K562 (cell line): ENCODE data around the gene NEURL4. TPM values are rescaled to one million over a fixed set of nuclear protein-coding genes. Genes with fewer than 3 reads are reported as not detected.

Source experiments
- ATAC-seq: fragments of 200-7000 bp; cut with Tn5 transposase; 3 replicates; pipeline ENCODE4 v1.9.1; 2020; ENCODE audit warnings: moderate library complexity
- BruUV-seq: library from RNA; stranded (reverse); fragments of 400-500 nt; replicated peaks from 2 replicates; lab custom pipeline; 2021; lab: Mats Ljungman, UMichigan
- CTCF ChIA-PET: fragments of 300-600 bp; formaldehyde crosslinking; extraction: SDS; loops from one replicate; lab custom pipeline; 2021; ENCODE audit warnings: low intra/inter-chr PET ratio; lab: Yijun Ruan, JAX
- POLR2A ChIA-PET: fragments of 300-600, 350-650 bp; sonication (Branson Sonifier 250); formaldehyde crosslinking; extraction: SDS; loops from one replicate; lab custom pipeline; 2021; ENCODE audit warnings: antibody characterized with exemption, inconsistent platforms; lab: Yijun Ruan, JAX
- DNase-seq, 4 experiments: peaks; one replicate each; pipeline versions ENCODE4 v3.0.0 to v3.0.0-alpha.2; 2011 to 2018; ENCODE audit warnings: low spot score in 3 of 4, mixed read lengths in 3 of 4; ENCODE audit errors: extremely low read depth in 1 of 4
- FAIRE-seq: peaks from 2 replicates; lab custom pipeline; 2011; peaks lifted over from hg19 to GRCh38; lab: Jason Lieb, UNC
- H2AFZ ChIP-seq: 2 replicates; pipeline ENCODE4 v1.6.0; 2011; ENCODE audit warnings: low read depth, low read length, control low read depth, inconsistent platforms
- H3K27ac ChIP-seq: fragments of 200-600 bp; 3 replicates; pipeline ENCODE4 v1.8.0; 2011; ENCODE audit warnings: low read depth, mild to moderate bottlenecking, control low read depth, inconsistent platforms, low read length, moderate library complexity, mixed read lengths; ENCODE audit errors: extremely low read depth
- H3K27me3 ChIP-seq, 2 experiments: fragments of 300-600 bp in 1 of 2; 2 replicates in 1 of 2; 3 replicates in 1 of 2; pipeline versions ENCODE4 v1.6.0 to v1.8.0; 2011; ENCODE audit warnings: inconsistent platforms in 2 of 2, low read length in 2 of 2, mild to moderate bottlenecking in 1 of 2, mixed read lengths in 1 of 2, moderate library complexity in 1 of 2; ENCODE audit not compliant: control insufficient read depth in 2 of 2, insufficient read depth in 2 of 2
- H3K36me3 ChIP-seq: fragments of 300-600 bp; 3 replicates; pipeline ENCODE4 v1.8.0; 2011; ENCODE audit warnings: mild to moderate bottlenecking, low read length, inconsistent platforms; ENCODE audit not compliant: control insufficient read depth, insufficient read depth
- H3K4me1 ChIP-seq, 2 experiments: fragments of 200-600 bp in 1 of 2; replicated peaks in 1 of 2; 2 replicates in 1 of 2; 3 replicates in 1 of 2; pipeline versions ENCODE4 v1.5.1 to v1.8.0; 2011; ENCODE audit warnings: inconsistent platforms in 2 of 2, low read length in 2 of 2, mild to moderate bottlenecking in 1 of 2, mixed read lengths in 1 of 2, moderate library complexity in 1 of 2; ENCODE audit not compliant: control insufficient read depth in 2 of 2, insufficient read depth in 2 of 2
- H3K4me2 ChIP-seq: 2 replicates; pipeline ENCODE4 v1.6.1; 2011; ENCODE audit warnings: low read length, control low read depth, inconsistent platforms, mixed read lengths; ENCODE audit not compliant: insufficient read depth
- H3K4me3 ChIP-seq: fragments of 200-600 bp; sonication (generic), shearing (Covaris generic); 2 replicates; pipeline ENCODE4 v1.5.1; 2016; ENCODE audit warnings: control low read depth, inconsistent platforms
- H3K79me2 ChIP-seq: fragments of 200-600 bp; 3 replicates; pipeline ENCODE4 v1.8.0; 2011; ENCODE audit warnings: low read length, inconsistent platforms; ENCODE audit not compliant: control insufficient read depth, insufficient read depth
- H3K9ac ChIP-seq, 2 experiments: 2 replicates each; pipeline versions ENCODE4 v1.6.0 to v1.6.1; 2011; ENCODE audit warnings: low read depth in 2 of 2, low read length in 2 of 2, control low read depth in 1 of 2, inconsistent platforms in 1 of 2, mild to moderate bottlenecking in 1 of 2, mixed read lengths in 1 of 2; ENCODE audit not compliant: insufficient read depth in 1 of 2
- H3K9me1 ChIP-seq: one replicate; pipeline ENCODE4 v1.6.0; 2011; ENCODE audit warnings: inconsistent platforms, mild to moderate bottlenecking, low read length, moderate library complexity; ENCODE audit not compliant: control insufficient read depth, insufficient read depth
- H3K9me3 ChIP-seq: replicated peaks from 2 replicates; pipeline ENCODE4 v1.5.1; 2011; ENCODE audit warnings: low read depth, low read length, inconsistent platforms; ENCODE audit not compliant: control insufficient read depth, insufficient read depth
- H4K20me1 ChIP-seq: replicated peaks from 2 replicates; pipeline ENCODE4 v1.6.1; 2011; ENCODE audit warnings: low read length, inconsistent platforms, mixed read lengths; ENCODE audit not compliant: control insufficient read depth, insufficient read depth
- BCL6 ChIP-seq: fragments of 250-450 bp; sonication (Bioruptor Pico); IDR thresholded peaks from 2 replicates; pipeline ENCODE4 v1.4.0; 2020
- CBX8 ChIP-seq: fragments of 200-600 bp; sonication (generic); IDR thresholded peaks from 2 replicates; pipeline ENCODE4 v1.6.1; 2012; ENCODE audit warnings: borderline replicate concordance, mixed run types, low read depth, mild to moderate bottlenecking, moderate library complexity, mixed read lengths, low read length, control low read depth, inconsistent platforms; ENCODE audit not compliant: poor library complexity, severe bottlenecking; ENCODE audit errors: extremely low read depth
- EP400 ChIP-seq: fragments of 450-650 bp; IDR thresholded peaks from 2 replicates; pipeline ENCODE4 v1.6.1; 2017; ENCODE audit warnings: antibody characterized with exemption, mild to moderate bottlenecking, moderate library complexity
- EZH2 ChIP-seq: IDR thresholded peaks from 2 replicates; pipeline ENCODE4 v1.6.1; 2012; ENCODE audit warnings: low read depth, mild to moderate bottlenecking, inconsistent platforms, low read length, borderline replicate concordance
- MTA3 ChIP-seq: fragments of 450-650 bp; formaldehyde crosslinking; IDR thresholded peaks from 2 replicates; pipeline ENCODE4 v1.6.1; 2017; ENCODE audit warnings: mild to moderate bottlenecking, borderline replicate concordance
- RERE ChIP-seq: sonication (generic); formaldehyde crosslinking; IDR thresholded peaks from 2 replicates; pipeline ENCODE4 v1.8.0; 2023; ENCODE audit warnings: missing genetic modification reagents, mild to moderate bottlenecking, borderline replicate concordance
- SMARCE1 ChIP-seq: fragments of 450-650 bp; IDR thresholded peaks from 2 replicates; pipeline ENCODE4 v1.7.1; 2016; ENCODE audit warnings: mild to moderate bottlenecking
- TEAD4 ChIP-seq, 2 experiments: sonication (generic) in 1 of 2; formaldehyde crosslinking in 1 of 2; IDR thresholded peaks; 2 replicates each; pipeline versions ENCODE4 v1.6.1 to v1.8.0; 2012 to 2022; ENCODE audit warnings: borderline replicate concordance in 1 of 2, inconsistent platforms in 1 of 2, low read length in 1 of 2, mild to moderate bottlenecking in 1 of 2, missing genetic modification reagents in 1 of 2
- TFAP4 ChIP-seq: sonication (generic); formaldehyde crosslinking; IDR thresholded peaks from 2 replicates; pipeline ENCODE4 v1.8.0; 2022; ENCODE audit warnings: missing genetic modification reagents, mild to moderate bottlenecking, moderate library complexity, borderline replicate concordance
- ZNF395 ChIP-seq: fragments of 200-800 bp; sonication (Bioruptor generic); IDR thresholded peaks from 2 replicates; pipeline ENCODE4 v1.6.1; 2017; ENCODE audit warnings: missing genetic modification characterization, missing compliant biosample characterization
- ZNF668 ChIP-seq: fragments of 250-450 bp; sonication (Bioruptor Pico); IDR thresholded peaks from 2 replicates; pipeline ENCODE4 v1.8.0; 2022; ENCODE audit warnings: mild to moderate bottlenecking, inconsistent platforms
- WGBS: fragments of 100-300 bp; shearing (Covaris generic); methylation state at CpG from one replicate; pipeline ENCODE4 v1.1.6; 2016; ENCODE audit warnings: low coverage, mixed read lengths; ENCODE audit not compliant: insufficient coverage; ENCODE audit errors: missing lambda C conversion rate; 5-methylcytosine and 5-hydroxymethylcytosine counted together
- in situ Hi-C: fragments of 300-500 bp; cut with MboI; formaldehyde crosslinking; loops from 4 replicates; pipeline ENCODE4 v1.15.0; 2018; ENCODE audit warnings: inconsistent platforms, mixed read lengths
- intact Hi-C: fragments of 100-400 bp; cut with micrococcal nuclease; formaldehyde crosslinking; loops from 2 replicates; pipeline ENCODE4 v1.14.2; 2022
- polyA plus RNA-seq, 8 experiments: library from polyadenylated mRNA; depleted of rRNA in 4 of 8; stranded (reverse) in 5 of 8; unstranded in 3 of 8; fragments of >200 nt; fragmentation: Nextera tagmentation in 2 of 8; fragmentation: Illumina TruSeq in 1 of 8; extraction: Ambion mirVana in 2 of 8; extraction: Trizol in 1 of 8; gene quantifications; 2 replicates each; pipeline versions ENCODE4 v1.2.1 to v1.2.3, GENCODE V29; 2011 to 2014; ENCODE audit warnings: inconsistent platforms in 1 of 8, missing spikeins in 1 of 8
- total RNA-seq, 7 experiments: library from RNA; depleted of rRNA in 6 of 7; stranded (reverse); fragments of >200 nt in 6 of 7; fragmentation: Illumina TruSeq in 2 of 7; extraction: Trizol in 2 of 7; gene quantifications; 2 replicates each; pipeline versions ENCODE4 v1.2.1 to v1.2.3, GENCODE V29; 2011 to 2021; ENCODE audit warnings: low replicate concordance in 1 of 7

NEURL4 gene
- total and polyA plus RNA-seq, 9 of the 15 experiments (the other 6 are each of a cell fraction or from before 2014, with no cell fraction given): 0.08 to 37.4 (median 11.5) TPM

GRCh38 chr17:7321466-7321865 is 7.7 kb downstream of the NEURL4 start:
- FAIRE-seq (no peak), DNase-seq (no peak), ATAC-seq (no peak)
- in situ Hi-C loops (no loop called here), intact Hi-C loops (no loop called here)
- no peaks in the 10 kb centered on the region for H3K9me1 ChIP-seq
- no peak overlapping the region for H3K9ac ChIP-seq
- ChIA-PET POLR2A (no interaction called here), CTCF (no interaction called here)
- peaks cover 85% of the 10 kb centered on the region; the same call in 2 of the 3 replicates for H3K36me3 ChIP-seq
- H3K4me3 ChIP-seq: no peak overlapping the region
- H3K4me2 ChIP-seq: no peak overlapping the region
- H3K9me3 ChIP-seq: no peaks in the 10 kb centered on the region
- H3K27ac ChIP-seq: no peak overlapping the region
- H2AFZ ChIP-seq: no peak overlapping the region
- 98% methylated on average over 6 of the region's 15 CpGs for WGBS
- peaks cover 0 to 11% of the 10 kb centered on the region in 2 experiments; a peak in 1 of 5 replicates for H3K4me1 ChIP-seq
- no TSS peak for BruUV-seq
- H3K79me2 ChIP-seq: no peaks in the 10 kb centered on the region
- H3K27me3 ChIP-seq: no peaks in the 10 kb centered on the region
- H4K20me1 ChIP-seq: no peaks in the 10 kb centered on the region
- no peak for TF ChIP-seq BCL6 (CRISPR knock-in tag)
- TF ChIP-seq ZNF395 (CRISPR knock-in tag): no peak
- TF ChIP-seq TFAP4 (CRISPR knock-in tag): no peak
- TF ChIP-seq MTA3: no peak
- TF ChIP-seq CBX8: no peak
- no peak for TF ChIP-seq ZNF668 (CRISPR knock-in tag)
- no peak for TF ChIP-seq EP400
- TF ChIP-seq TEAD4 (IDR thresholded peaks at IDR 0.05; ENCODE audit: low read length): no peak
- no peak for TF ChIP-seq TEAD4 (CRISPR knock-in tag; IDR thresholded peaks at IDR 0.05; ENCODE audit: borderline replicate concordance)
- TF ChIP-seq EZH2: no peak
- TF ChIP-seq SMARCE1: no peak
- TF ChIP-seq RERE (CRISPR knock-in tag): no peak
